Neural progenitor cell (in vitro differentiated cells): ENCODE data around the gene TMEM154. TPM values are rescaled to one million over a fixed set of nuclear protein-coding genes. Genes with fewer than 3 reads are reported as not detected.

Experiments
- DNase-seq: peaks from one replicate; pipeline ENCODE4 v3.0.0-alpha.2; 2016; ENCODE audit warnings: low spot score
- H2AFZ ChIP-seq: fragments of 200-600 bp; sonication (generic); replicated peaks from 2 replicates; pipeline ENCODE4 v1.6.1; 2016; ENCODE audit warnings: antibody characterized with exemption
- H3F3A ChIP-seq: fragments of 200-600 bp; sonication (generic); 2 replicates; pipeline ENCODE4 v1.6.1; 2016; ENCODE audit warnings: antibody characterized with exemption, low read depth
- H3K27ac ChIP-seq: fragments of 200-600 bp; sonication (generic); 2 replicates; pipeline ENCODE4 v1.5.1; 2016; ENCODE audit warnings: mild to moderate bottlenecking
- H3K27me3 ChIP-seq: fragments of 200-600 bp; sonication (generic); 2 replicates; pipeline ENCODE4 v1.6.1; 2016; ENCODE audit warnings: mild to moderate bottlenecking, moderate library complexity
- H3K36me3 ChIP-seq: fragments of 200-600 bp; sonication (generic); 2 replicates; pipeline ENCODE4 v1.5.1; 2016
- H3K4me1 ChIP-seq: fragments of 200-600 bp; sonication (generic); 2 replicates; pipeline ENCODE4 v1.6.1; 2016; ENCODE audit warnings: mixed run types
- H3K4me2 ChIP-seq: fragments of 200-600 bp; sonication (generic); 2 replicates; pipeline ENCODE4 v1.6.1; 2016
- H3K4me3 ChIP-seq: fragments of 200-600 bp; sonication (generic); 2 replicates; pipeline ENCODE4 v1.5.1; 2016
- H3K79me2 ChIP-seq: fragments of 200-600 bp; sonication (generic); 2 replicates; pipeline ENCODE4 v1.6.1; 2016; ENCODE audit warnings: low read depth
- H3K9ac ChIP-seq: fragments of 200-600 bp; sonication (generic); 2 replicates; pipeline ENCODE4 v1.6.1; 2016
- H3K9me3 ChIP-seq: fragments of 200-600 bp; sonication (generic); 2 replicates; pipeline ENCODE4 v1.5.1; 2016; ENCODE audit warnings: low read depth
- H4K20me1 ChIP-seq: fragments of 200-600 bp; sonication (generic); 2 replicates; pipeline ENCODE4 v1.6.1; 2016; ENCODE audit warnings: low read depth
- H3K27ac Mint-ChIP-seq: 3 replicates; pipeline ENCODE4 v1.8.0; 2021; ENCODE audit warnings: mixed read lengths
- H3K27me3 Mint-ChIP-seq: 2 replicates; pipeline ENCODE4 v1.8.0; 2022; ENCODE audit warnings: low read depth, mild to moderate bottlenecking, inconsistent platforms, moderate library complexity, mixed read lengths; ENCODE audit not compliant: insufficient read depth
- H3K36me3 Mint-ChIP-seq: 3 replicates; pipeline ENCODE4 v1.8.0; 2021; ENCODE audit warnings: mixed read lengths
- H3K4me1 Mint-ChIP-seq: 3 replicates; pipeline ENCODE4 v1.8.0; 2021; ENCODE audit warnings: mixed read lengths
- H3K4me3 Mint-ChIP-seq: 3 replicates; pipeline ENCODE4 v1.8.0; 2021; ENCODE audit warnings: mild to moderate bottlenecking, moderate library complexity, mixed read lengths
- H3K9me3 Mint-ChIP-seq: 3 replicates; pipeline ENCODE4 v1.8.0; 2020; ENCODE audit warnings: mixed read lengths
- CTCF ChIP-seq: fragments of 200-600 bp; sonication (generic); IDR thresholded peaks from 2 replicates; pipeline ENCODE4 v1.5.1; 2017; ENCODE audit warnings: antibody characterized with exemption, mild to moderate bottlenecking
- EZH2 ChIP-seq: fragments of 200-600 bp; sonication (generic); IDR thresholded peaks from 2 replicates; pipeline ENCODE4 v1.6.1; 2017; ENCODE audit warnings: antibody characterized with exemption, mild to moderate bottlenecking, moderate library complexity
- EZH2phosphoT487 ChIP-seq: fragments of 200-600 bp; sonication (generic); IDR thresholded peaks from 2 replicates; pipeline ENCODE4 v1.6.1; 2017; ENCODE audit warnings: antibody characterized with exemption
- total RNA-seq: library from RNA; depleted of rRNA; stranded (reverse); fragments of >200 nt; gene quantifications from 2 replicates; pipeline ENCODE4 v1.2.3, GENCODE V29; 2015; ENCODE audit warnings: low replicate concordance

The TMEM154 gene
- total RNA-seq, 1 donor from 2014 or later, result 3.0 TPM

- DNase-seq, result no peak
- no peaks in the 10 kb centered on the region for H3F3A ChIP-seq
- H3K79me2 ChIP-seq, result no peaks in the 10 kb centered on the region
- Mint-ChIP-seq H3K4me3 (no peak overlapping the region), H3K27ac (no peak overlapping the region), H3K4me1 (no peaks in the 10 kb centered on the region), H3K27me3 (peaks cover 3% of the 10 kb centered on the region), H3K36me3 (peaks cover 7% of the 10 kb centered on the region), H3K9me3 (peaks cover 22% of the 10 kb centered on the region)
- no peak overlapping the region for H3K9ac ChIP-seq
- no peak overlapping the region for H3K4me3 ChIP-seq
- no peaks in the 10 kb centered on the region for H4K20me1 ChIP-seq
- H3K27me3 ChIP-seq, result no peaks in the 10 kb centered on the region
- TF ChIP-seq CTCF (no peak), EZH2 (no peak), EZH2phosphoT487 (no peak)
- no peak overlapping the region for H2AFZ ChIP-seq
- no peak overlapping the region for H3K4me2 ChIP-seq
- no peak overlapping the region for H3K27ac ChIP-seq
- H3K4me1 ChIP-seq, result no peaks in the 10 kb centered on the region
- H3K9me3 ChIP-seq, result peaks cover 11% of the 10 kb centered on the region
- no peaks in the 10 kb centered on the region for H3K36me3 ChIP-seq
Measured at GRCh38 chr4:152659806-152660205, 20.0 kb downstream of the TMEM154 start.

GRCh38 chr4:152657657-152658056, 22.1 kb downstream of the TMEM154 start:
- Histone ChIP-seq H3K9me3 (peaks cover 11% of the 10 kb centered on the region), H3K27me3 (no peaks in the 10 kb centered on the region), H3K4me2 (no peak overlapping the region), H3K9ac (no peak overlapping the region), H3K4me3 (no peak overlapping the region), H2AFZ (no peak overlapping the region), H3K27ac (no peak overlapping the region), H3K79me2 (no peaks in the 10 kb centered on the region), H3K36me3 (no peaks in the 10 kb centered on the region), H3K4me1 (no peaks in the 10 kb centered on the region), H3F3A (no peaks in the 10 kb centered on the region), H4K20me1 (no peaks in the 10 kb centered on the region)
- Mint-ChIP-seq H3K27me3 (peaks cover 3% of the 10 kb centered on the region), H3K4me1 (no peaks in the 10 kb centered on the region), H3K9me3 (peaks cover 22% of the 10 kb centered on the region), H3K27ac (no peak overlapping the region), H3K36me3 (peaks cover 7% of the 10 kb centered on the region), H3K4me3 (no peak overlapping the region)
- no peak for DNase-seq
- TF ChIP-seq EZH2phosphoT487 (no peak), CTCF (no peak), EZH2 (no peak)

- no peak overlapping the region for H3K27ac Mint-ChIP-seq
- H2AFZ ChIP-seq, result no peak overlapping the region
Measured at GRCh38 chr4:152655272-152656129, 24.3 kb downstream of the TMEM154 start.

More at GRCh38 chr4:152655272-152656129, 24.3 kb downstream of the TMEM154 start:
- Histone ChIP-seq H3K4me2 (no peak overlapping the region), H3F3A (no peaks in the 10 kb centered on the region), H3K4me3 (no peak overlapping the region), H3K9ac (no peak overlapping the region), H4K20me1 (no peaks in the 10 kb centered on the region), H3K79me2 (no peaks in the 10 kb centered on the region), H3K27ac (no peak overlapping the region), H3K36me3 (no peaks in the 10 kb centered on the region), H3K9me3 (peaks cover 11% of the 10 kb centered on the region), H3K4me1 (no peaks in the 10 kb centered on the region), H3K27me3 (no peaks in the 10 kb centered on the region)
- H3K9me3 Mint-ChIP-seq, result peaks cover 22% of the 10 kb centered on the region
- H3K4me1 Mint-ChIP-seq, result no peaks in the 10 kb centered on the region
- H3K36me3 Mint-ChIP-seq, result peaks cover 7% of the 10 kb centered on the region
- peaks cover 3% of the 10 kb centered on the region for H3K27me3 Mint-ChIP-seq
- DNase-seq, result no peak
- TF ChIP-seq EZH2 (no peak), EZH2phosphoT487 (no peak), CTCF (no peak)
- no peak overlapping the region for H3K4me3 Mint-ChIP-seq
